ENCODE measurements around the gene TMSB4X.
A peak's percentile ranks its signal among the peaks of the same experiment; 100 is the strongest.

The TMSB4X gene

GRCh38 chrX:12999422-12999821 lies 24.5 kb downstream of the TMSB4X start:
- Histone ChIP-seq H3K9ac (ENCODE audit: low read length) (no peak overlapping the region), H3K4me1 (ENCODE audit: control insufficient read depth, insufficient read depth, low read length) (peaks cover 29% of the 10 kb centered on the region), H3K36me3 (ENCODE audit: control insufficient read depth, insufficient read depth, low read length) (no peaks in the 10 kb centered on the region), H3K9me3 (ENCODE audit: control insufficient read depth, insufficient read depth, low read depth, low read length) (no peaks in the 10 kb centered on the region), H3K27me3 (ENCODE audit: control insufficient read depth, insufficient read depth, low read length) (no peaks in the 10 kb centered on the region), H3K4me3 (ENCODE audit: low read depth, low read length) (no peak overlapping the region), H3K27ac (ENCODE audit: low read depth, low read length) (0 out of 2 replicates have a peak overlapping the region, but pooled peaks have one; percentile 2)

- H3K27me3 ChIP-seq (ENCODE audit: control insufficient read depth, insufficient read depth, low read length): no peaks in the 10 kb centered on the region
- no peak overlapping the region for H3K4me3 ChIP-seq (ENCODE audit: low read depth, low read length)
- H3K27ac ChIP-seq (ENCODE audit: low read depth, low read length): peak overlapping the region; percentile 17; the same call in 1 of the 2 replicates
- H3K4me1 ChIP-seq (ENCODE audit: control insufficient read depth, insufficient read depth, low read length): peaks cover 29% of the 10 kb centered on the region
- no peaks in the 10 kb centered on the region for H3K36me3 ChIP-seq (ENCODE audit: control insufficient read depth, insufficient read depth, low read length)
- H3K9ac ChIP-seq (ENCODE audit: low read length): no peak overlapping the region
- H3K9me3 ChIP-seq (ENCODE audit: control insufficient read depth, insufficient read depth, low read depth, low read length): no peaks in the 10 kb centered on the region
Observed at GRCh38 chrX:13000301-13000811, 25.4 kb downstream of the TMSB4X start.

GRCh38 chrX:13001097-13001496 lies 26.2 kb downstream of the TMSB4X start:
- Histone ChIP-seq H3K27ac (ENCODE audit: low read depth, low read length) (no peak overlapping the region), H3K4me1 (ENCODE audit: control insufficient read depth, insufficient read depth, low read length) (peaks cover 29% of the 10 kb centered on the region), H3K9ac (ENCODE audit: low read length) (no peak overlapping the region), H3K27me3 (ENCODE audit: control insufficient read depth, insufficient read depth, low read length) (no peaks in the 10 kb centered on the region), H3K9me3 (ENCODE audit: control insufficient read depth, insufficient read depth, low read depth, low read length) (no peaks in the 10 kb centered on the region), H3K4me3 (ENCODE audit: low read depth, low read length) (no peak overlapping the region), H3K36me3 (ENCODE audit: control insufficient read depth, insufficient read depth, low read length) (no peaks in the 10 kb centered on the region)

GRCh38 chrX:13001961-13002671 lies 27.2 kb downstream of the TMSB4X start:
- H3K4me1 ChIP-seq (ENCODE audit: control insufficient read depth, insufficient read depth, low read length): peaks cover 29% of the 10 kb centered on the region
- H3K9me3 ChIP-seq (ENCODE audit: control insufficient read depth, insufficient read depth, low read depth, low read length): no peaks in the 10 kb centered on the region
- no peaks in the 10 kb centered on the region for H3K27me3 ChIP-seq (ENCODE audit: control insufficient read depth, insufficient read depth, low read length)
- no peak overlapping the region for H3K9ac ChIP-seq (ENCODE audit: low read length)
- H3K4me3 ChIP-seq (ENCODE audit: low read depth, low read length): no peak overlapping the region
- H3K36me3 ChIP-seq (ENCODE audit: control insufficient read depth, insufficient read depth, low read length): no peaks in the 10 kb centered on the region
- H3K27ac ChIP-seq (ENCODE audit: low read depth, low read length): no peak overlapping the region

- H3K27ac ChIP-seq (ENCODE audit: low read depth, low read length): no peak overlapping the region
- no peaks in the 10 kb centered on the region for H3K9me3 ChIP-seq (ENCODE audit: control insufficient read depth, insufficient read depth, low read depth, low read length)
- H3K36me3 ChIP-seq (ENCODE audit: control insufficient read depth, insufficient read depth, low read length): no peaks in the 10 kb centered on the region
- H3K27me3 ChIP-seq (ENCODE audit: control insufficient read depth, insufficient read depth, low read length): no peaks in the 10 kb centered on the region
- peaks cover 13% of the 10 kb centered on the region for H3K4me1 ChIP-seq (ENCODE audit: control insufficient read depth, insufficient read depth, low read length)
- H3K9ac ChIP-seq (ENCODE audit: low read length): no peak overlapping the region
- no peak overlapping the region for H3K4me3 ChIP-seq (ENCODE audit: low read depth, low read length)
Observed at GRCh38 chrX:13005661-13006473, 31.0 kb downstream of the TMSB4X start.

- Histone ChIP-seq H3K36me3 (ENCODE audit: control insufficient read depth, insufficient read depth, low read length) (no peaks in the 10 kb centered on the region), H3K4me3 (ENCODE audit: low read depth, low read length) (no peak overlapping the region), H3K9ac (ENCODE audit: low read length) (no peak overlapping the region), H3K9me3 (ENCODE audit: control insufficient read depth, insufficient read depth, low read depth, low read length) (no peaks in the 10 kb centered on the region), H3K27me3 (ENCODE audit: control insufficient read depth, insufficient read depth, low read length) (no peaks in the 10 kb centered on the region), H3K4me1 (ENCODE audit: control insufficient read depth, insufficient read depth, low read length) (peaks cover 13% of the 10 kb centered on the region), H3K27ac (ENCODE audit: low read depth, low read length) (no peak overlapping the region)
Observed at GRCh38 chrX:13007519-13008188, 32.7 kb downstream of the TMSB4X start.

GRCh38 chrX:13008189-13008533 lies 33.3 kb downstream of the TMSB4X start:
- H3K4me3 ChIP-seq (ENCODE audit: low read depth, low read length): no peak overlapping the region
- no peaks in the 10 kb centered on the region for H3K27me3 ChIP-seq (ENCODE audit: control insufficient read depth, insufficient read depth, low read length)
- H3K9me3 ChIP-seq (ENCODE audit: control insufficient read depth, insufficient read depth, low read depth, low read length): no peaks in the 10 kb centered on the region
- H3K4me1 ChIP-seq (ENCODE audit: control insufficient read depth, insufficient read depth, low read length): peaks cover 13% of the 10 kb centered on the region
- H3K36me3 ChIP-seq (ENCODE audit: control insufficient read depth, insufficient read depth, low read length): no peaks in the 10 kb centered on the region
- H3K27ac ChIP-seq (ENCODE audit: low read depth, low read length): no peak overlapping the region
- no peak overlapping the region for H3K9ac ChIP-seq (ENCODE audit: low read length)

GRCh38 chrX:13008851-13009250 lies 33.9 kb downstream of the TMSB4X start:
- Histone ChIP-seq H3K4me3 (ENCODE audit: low read depth, low read length) (no peak overlapping the region), H3K27ac (ENCODE audit: low read depth, low read length) (no peak overlapping the region), H3K9ac (ENCODE audit: low read length) (no peak overlapping the region), H3K36me3 (ENCODE audit: control insufficient read depth, insufficient read depth, low read length) (no peaks in the 10 kb centered on the region), H3K9me3 (ENCODE audit: control insufficient read depth, insufficient read depth, low read depth, low read length) (no peaks in the 10 kb centered on the region), H3K4me1 (ENCODE audit: control insufficient read depth, insufficient read depth, low read length) (peaks cover 19% of the 10 kb centered on the region), H3K27me3 (ENCODE audit: control insufficient read depth, insufficient read depth, low read length) (no peaks in the 10 kb centered on the region)

GRCh38 chrX:13009273-13009672 lies 34.4 kb downstream of the TMSB4X start:
- Histone ChIP-seq H3K27me3 (ENCODE audit: control insufficient read depth, insufficient read depth, low read length) (no peaks in the 10 kb centered on the region), H3K27ac (ENCODE audit: low read depth, low read length) (no peak overlapping the region), H3K9ac (ENCODE audit: low read length) (no peak overlapping the region), H3K4me3 (ENCODE audit: low read depth, low read length) (no peak overlapping the region), H3K36me3 (ENCODE audit: control insufficient read depth, insufficient read depth, low read length) (no peaks in the 10 kb centered on the region), H3K4me1 (ENCODE audit: control insufficient read depth, insufficient read depth, low read length) (peaks cover 23% of the 10 kb centered on the region), H3K9me3 (ENCODE audit: control insufficient read depth, insufficient read depth, low read depth, low read length) (no peaks in the 10 kb centered on the region)

GRCh38 chrX:13009844-13010243 lies 34.9 kb downstream of the TMSB4X start:
- Histone ChIP-seq H3K4me1 (ENCODE audit: control insufficient read depth, insufficient read depth, low read length) (peaks cover 29% of the 10 kb centered on the region), H3K9me3 (ENCODE audit: control insufficient read depth, insufficient read depth, low read depth, low read length) (no peaks in the 10 kb centered on the region), H3K9ac (ENCODE audit: low read length) (no peak overlapping the region), H3K27ac (ENCODE audit: low read depth, low read length) (no peak overlapping the region), H3K27me3 (ENCODE audit: control insufficient read depth, insufficient read depth, low read length) (no peaks in the 10 kb centered on the region), H3K36me3 (ENCODE audit: control insufficient read depth, insufficient read depth, low read length) (no peaks in the 10 kb centered on the region), H3K4me3 (ENCODE audit: low read depth, low read length) (no peak overlapping the region)

- no peak overlapping the region for H3K27ac ChIP-seq (ENCODE audit: low read depth, low read length)
- H3K27me3 ChIP-seq (ENCODE audit: control insufficient read depth, insufficient read depth, low read length): no peaks in the 10 kb centered on the region
- peaks cover 31% of the 10 kb centered on the region for H3K4me1 ChIP-seq (ENCODE audit: control insufficient read depth, insufficient read depth, low read length)
- H3K4me3 ChIP-seq (ENCODE audit: low read depth, low read length): no peak overlapping the region
- H3K9me3 ChIP-seq (ENCODE audit: control insufficient read depth, insufficient read depth, low read depth, low read length): no peaks in the 10 kb centered on the region
- H3K36me3 ChIP-seq (ENCODE audit: control insufficient read depth, insufficient read depth, low read length): no peaks in the 10 kb centered on the region
- H3K9ac ChIP-seq (ENCODE audit: low read length): no peak overlapping the region
Observed at GRCh38 chrX:13010546-13010945, 35.6 kb downstream of the TMSB4X start.
